Activated CD8-positive, alpha-beta memory T cell treated with anti-CD3 and anti-CD28 coated beads for 24 hours (primary cell): ENCODE results near the gene CREB5.

Source experiments
- DNase-seq: peaks from one replicate; pipeline ENCODE4 v3.0.0-alpha.2; 2020

CREB5 gene

DNA sequence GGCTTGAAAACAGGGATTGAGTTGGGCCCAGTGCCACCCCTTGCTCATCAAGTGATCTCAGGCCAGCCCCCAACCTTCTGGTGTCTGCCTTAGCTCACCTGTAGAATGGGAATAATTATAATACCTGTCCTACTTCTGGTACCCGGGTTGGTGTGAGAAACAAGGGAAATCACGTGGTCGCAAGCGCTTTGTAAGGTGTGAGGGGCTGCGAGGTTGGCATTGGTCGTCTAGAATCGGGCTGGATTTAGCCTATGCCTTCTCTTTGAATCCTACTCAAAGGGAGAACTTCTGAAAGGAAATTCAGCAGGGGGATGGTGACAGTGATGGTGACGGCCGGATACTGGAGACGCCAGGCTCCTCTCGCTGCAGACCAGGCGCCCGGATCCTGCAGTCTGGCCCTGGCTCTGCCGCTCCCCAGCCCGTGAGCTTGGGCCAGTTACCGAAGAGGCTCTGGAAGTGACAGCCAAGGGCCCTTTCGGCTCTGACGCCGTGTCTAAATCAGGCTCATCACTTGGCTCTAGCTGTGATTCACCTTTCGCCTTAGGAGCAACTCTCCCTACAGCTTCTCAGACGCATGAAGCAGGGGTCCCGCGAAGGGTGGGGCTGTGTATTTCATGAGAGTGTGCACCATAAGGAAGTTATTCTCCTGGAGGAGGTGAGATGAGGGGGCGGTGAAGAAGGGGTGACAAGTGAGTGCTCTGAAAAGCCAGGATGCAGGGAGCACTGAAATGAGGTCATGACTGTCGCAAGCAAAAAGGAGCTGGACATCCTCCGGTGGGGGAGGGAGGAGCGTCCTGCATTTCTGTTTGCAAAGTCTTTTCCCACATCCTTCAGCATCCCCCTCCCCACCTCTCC, 4.0 kb upstream of the CREB5 start:
- peak; percentile 65 for DNase-seq

DNA sequence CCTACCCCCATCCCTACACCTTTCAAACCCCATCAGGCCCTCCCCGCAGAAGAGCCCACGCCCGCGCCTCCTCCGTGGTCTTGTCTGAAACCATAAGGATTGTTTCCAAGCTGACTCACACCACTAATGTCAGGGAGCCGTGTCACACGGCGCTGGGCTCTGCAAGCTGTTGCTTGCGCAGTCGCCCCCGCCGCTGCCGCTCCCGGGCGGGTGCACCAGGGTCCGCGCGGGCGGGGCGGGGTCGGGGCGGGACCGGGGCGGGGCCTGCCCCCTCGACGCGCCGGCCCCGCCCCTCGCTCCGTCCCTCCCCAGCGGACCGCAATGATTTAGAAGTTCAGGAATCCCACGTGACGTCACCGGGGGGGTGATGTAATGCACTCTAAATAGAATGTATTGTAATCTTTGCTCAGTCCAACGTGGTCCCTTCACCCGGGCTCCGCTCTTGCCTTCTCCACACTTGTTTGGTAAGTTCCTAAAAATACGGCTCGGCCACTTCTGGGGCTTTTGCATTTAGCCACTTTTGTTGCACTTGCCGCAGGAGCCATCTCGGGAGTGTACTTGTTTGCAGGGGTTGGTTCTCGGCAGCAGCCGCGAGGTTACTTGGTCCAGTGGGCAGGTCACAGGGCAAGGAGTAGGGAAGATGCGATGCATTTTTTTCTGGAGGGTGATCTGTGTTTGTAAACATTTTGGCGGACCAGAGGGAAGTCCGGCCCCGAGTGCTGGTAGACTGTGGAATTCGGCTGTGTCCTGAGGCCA, 3.2 kb upstream of the CREB5 start:
- DNase-seq, result peak; percentile 84

DNA sequence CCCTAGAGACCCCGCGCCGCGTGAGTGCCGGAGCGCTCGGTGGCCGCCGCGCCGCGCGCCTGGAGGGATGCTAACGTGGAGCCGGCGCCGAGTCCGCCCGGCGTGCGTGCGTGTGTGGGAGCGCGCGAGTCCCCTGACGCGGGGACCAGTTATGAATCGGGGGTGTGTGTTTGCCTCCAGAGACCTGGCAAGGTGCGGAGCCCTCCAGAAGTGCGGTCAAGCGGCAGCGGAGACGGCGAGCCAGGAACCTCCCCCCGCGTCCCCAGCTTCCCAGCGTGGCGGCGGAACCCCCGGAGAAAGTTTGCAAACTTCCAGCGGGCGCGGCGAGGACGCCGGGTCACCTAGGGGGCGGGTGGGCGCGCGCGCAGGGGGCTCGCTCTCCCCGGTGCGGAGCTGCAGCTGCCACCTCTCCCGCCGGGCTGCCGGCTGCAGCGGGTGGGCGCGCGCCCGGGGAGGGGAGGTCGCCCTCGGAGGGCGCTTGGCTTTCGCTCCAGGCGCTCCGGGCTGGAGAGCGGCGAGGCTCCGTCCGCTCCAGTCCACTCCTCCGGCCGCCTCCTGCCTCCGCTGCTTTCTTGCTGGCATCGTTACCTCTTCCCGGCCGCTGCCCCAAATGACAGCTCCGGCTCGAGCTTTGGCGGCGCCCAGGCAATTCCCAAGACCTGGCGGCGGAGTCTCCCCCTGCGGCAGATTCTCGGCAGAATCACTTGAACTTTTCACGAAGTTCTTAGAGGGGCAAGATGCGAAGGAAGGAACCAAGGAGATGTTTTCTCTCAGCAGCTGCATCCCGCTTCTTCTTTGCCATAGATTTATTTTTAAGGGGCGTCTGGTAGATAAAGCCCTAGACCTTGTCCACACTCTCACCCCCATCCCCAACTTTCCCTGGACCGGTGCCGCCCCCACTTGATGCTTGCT, 2.3 kb upstream of the CREB5 start:
- DNase-seq, result peak; percentile 59

DNA sequence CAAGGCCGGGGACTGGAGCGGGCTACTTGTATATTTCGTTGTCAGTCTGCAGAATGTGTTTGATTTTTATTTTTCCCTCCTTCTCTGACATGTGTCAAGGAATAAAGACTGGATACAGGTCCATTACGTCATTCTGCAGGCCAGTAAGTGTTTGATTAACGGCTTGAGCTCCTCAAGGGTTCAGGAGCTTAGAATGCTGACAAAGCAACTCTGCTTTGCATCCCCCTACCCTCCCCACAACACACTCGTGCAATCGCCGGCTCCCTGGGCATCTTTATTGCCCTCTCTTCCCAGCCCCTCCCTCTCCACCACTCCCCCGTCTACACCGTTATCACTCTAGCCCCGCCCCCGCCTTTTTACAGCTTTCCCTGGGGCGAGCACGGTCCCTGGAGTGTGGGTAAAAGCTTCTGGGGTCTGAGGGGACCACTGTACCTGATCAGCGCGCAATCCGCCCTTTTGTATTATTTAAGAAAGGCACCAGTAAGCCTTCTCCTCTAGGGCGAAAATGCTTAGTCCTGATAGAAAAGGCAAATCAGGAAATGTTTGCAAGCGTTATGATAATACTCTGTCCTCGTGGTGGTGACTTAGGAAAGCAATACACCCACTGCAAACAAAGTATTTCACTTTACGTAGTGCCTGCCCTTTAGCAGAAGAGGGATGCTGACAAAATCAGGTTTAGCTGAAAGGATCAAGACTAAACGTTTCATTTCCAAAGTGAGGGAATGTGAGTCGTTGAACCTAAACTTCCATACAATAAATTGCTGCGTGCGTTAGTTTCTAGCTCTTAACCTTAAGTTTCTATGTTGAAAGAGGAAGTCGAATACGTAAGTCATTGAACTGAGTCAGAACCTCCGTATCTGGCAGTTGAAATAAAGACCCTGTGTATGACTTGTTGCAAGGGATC, 1.4 kb upstream of the CREB5 start:
- DNase-seq, result no peak

DNA sequence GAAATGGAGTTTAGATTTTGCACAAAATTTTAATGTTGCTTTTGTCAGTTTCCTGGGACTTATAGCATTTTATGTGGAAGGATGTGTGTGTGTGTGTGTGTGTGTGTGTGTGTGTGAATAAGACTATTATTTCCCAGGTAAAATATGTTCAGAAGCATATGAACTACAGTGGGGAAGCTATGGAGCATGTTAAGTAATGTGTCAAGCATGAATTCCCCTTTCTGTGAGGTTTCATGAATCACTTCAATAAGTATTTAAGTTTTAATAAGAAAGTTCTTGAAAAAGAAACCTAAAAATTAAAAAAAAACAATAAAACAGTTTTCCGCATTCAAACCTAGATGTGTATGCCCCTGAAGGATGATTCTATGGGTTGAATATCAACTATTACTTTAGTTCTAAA, 693 bp downstream of the CREB5 start:
- DNase-seq, result no peak

DNA sequence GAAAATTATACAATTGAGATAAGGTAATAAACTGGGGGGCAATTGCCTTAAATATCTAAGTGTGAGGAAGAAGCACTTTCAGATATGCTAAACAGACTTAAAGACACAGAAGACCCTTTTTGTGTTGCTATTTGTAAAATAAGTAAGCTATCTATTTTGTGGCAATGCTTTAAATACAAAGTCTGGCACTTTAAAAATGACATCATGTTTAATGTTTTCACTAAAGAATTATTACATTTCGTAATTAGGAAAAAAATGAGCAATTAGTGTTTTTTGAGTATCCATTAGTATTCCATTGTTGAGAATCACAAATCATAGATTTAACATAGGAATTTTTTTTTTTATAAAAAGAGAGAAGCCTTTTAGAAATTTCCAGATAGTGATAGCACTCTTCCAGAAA, 2.1 kb downstream of the CREB5 start:
- no peak for DNase-seq

DNA sequence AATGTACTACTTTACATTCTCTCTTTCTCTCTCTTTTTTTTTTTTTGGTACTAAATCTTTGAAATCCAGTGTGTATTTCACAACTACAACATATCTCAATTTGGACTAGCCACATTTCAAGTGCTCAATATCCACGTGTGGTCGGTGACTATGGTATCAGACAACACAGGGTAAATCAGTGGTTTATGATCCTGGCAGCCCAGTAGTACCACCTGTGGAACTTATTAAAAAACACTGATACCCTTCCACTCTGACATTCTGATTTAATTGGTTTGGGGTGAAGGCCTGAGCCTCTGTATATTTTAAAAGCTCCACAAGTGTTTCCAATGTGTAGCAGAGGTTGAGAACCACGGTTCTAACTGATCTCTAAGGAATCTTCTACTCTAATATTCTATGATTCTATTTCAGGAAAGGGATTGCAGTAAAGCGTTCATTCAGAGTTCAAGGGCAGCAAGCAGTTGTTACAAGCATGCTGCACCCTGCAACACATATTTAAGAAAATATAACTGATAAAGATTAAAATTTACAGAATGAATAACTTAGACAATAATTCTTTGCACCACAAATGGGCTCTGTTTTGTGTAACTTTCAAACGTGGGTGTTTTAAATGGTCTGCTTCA, 5.1 kb downstream of the CREB5 start:
- no peak for DNase-seq

DNA sequence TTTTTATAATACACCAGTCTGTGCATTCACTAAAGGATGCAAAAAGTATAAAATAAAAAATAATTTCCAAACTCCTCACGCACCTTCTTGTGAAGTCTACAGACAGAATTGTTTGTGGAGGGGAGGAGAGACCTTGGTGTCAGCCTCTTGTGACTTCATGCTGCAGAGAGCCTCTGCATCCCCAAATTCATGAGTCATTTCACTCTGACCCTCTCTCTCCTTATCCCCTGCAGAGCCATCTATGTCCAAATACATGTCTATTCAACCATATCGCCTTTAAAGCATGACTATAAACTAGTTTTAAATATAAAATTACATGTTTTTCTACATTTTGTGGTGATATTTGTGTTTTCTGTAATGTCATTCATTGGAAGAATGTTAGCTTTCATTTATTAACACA, 6.0 kb downstream of the CREB5 start:
- no peak for DNase-seq

DNA sequence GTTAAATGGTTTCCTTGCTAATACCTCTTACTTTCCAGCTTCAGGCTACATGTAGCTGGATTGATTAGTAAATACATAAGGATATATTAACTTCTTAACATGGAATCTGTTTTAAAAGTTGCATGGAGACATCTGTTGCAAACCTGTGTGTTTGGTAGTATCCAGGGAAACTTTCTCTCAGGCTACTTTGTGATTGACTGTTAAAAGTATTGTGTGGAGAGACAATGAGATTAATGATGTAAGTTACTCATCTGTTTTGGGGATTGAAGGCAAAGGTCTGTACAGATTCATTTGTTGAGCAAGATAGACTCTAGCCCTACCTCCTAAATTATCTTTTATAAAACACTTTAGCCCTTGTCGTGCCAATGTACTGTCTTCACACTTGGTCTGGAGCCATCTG, 6.6 kb downstream of the CREB5 start:
- no peak for DNase-seq

DNA sequence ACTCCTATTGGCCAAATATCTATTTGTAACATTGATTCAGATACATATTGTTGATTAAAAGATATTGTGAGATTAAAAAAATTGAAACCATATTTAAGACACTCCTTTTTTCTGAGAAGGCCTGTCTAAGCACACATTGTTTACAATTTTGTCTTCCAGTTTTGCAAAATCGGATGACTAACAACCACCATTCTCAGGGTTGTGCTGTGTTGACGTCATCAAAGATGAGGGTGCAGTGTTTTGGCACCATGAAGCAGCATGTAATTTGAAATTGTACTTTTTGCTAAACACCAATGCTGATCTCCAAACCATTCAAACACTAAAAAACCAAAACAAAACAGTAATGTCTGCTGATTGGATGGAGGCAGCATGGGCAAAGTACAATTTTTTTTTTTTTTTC, 7.4 kb downstream of the CREB5 start:
- DNase-seq, result no peak

DNA sequence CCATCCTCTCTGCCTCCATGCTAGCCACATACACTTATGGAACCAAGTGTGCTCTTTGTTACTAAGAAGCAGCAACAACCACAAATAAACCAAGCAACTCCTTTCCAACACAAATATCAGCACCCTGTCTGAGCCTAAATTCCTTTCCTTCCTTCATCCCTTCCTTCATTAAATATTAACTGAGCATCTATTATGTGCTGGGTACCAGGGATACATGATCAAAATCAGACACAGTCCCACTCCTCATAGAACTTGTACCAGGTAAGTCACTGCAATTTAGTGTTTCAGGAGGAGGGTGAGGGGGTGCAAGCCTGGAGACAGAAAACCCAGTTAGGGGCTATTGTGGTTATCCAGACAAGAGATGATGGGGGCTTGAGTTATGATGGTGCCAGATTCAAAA, 10.8 kb downstream of the CREB5 start:
- DNase-seq, result no peak

DNA sequence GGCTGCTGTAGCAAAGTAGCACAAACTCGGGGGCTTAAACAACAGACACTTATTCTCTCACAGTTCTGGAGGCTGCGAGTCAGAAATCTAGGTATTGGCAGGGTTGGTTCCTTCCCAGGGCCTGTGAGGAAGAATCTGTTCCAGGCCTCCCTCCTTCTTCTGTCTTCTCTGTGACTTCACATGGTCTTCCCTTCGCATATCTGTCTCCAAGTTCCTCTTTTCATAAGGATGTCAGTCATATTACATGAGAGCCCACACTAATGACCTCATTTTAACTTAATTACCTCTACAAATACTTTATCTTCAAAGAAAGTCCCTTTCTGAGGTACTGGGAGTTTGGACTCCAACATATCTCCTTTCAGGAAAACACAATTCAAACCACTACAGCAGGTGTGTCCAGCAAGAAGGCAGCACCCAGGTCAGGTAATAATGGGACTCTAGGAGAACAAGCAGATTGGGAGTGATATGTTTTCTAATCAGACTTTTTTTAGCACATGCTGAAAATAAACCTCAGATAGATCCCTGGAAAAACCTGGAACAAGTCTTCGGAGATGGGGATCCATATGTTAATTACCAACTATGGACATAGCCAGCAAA, 11.7 kb downstream of the CREB5 start:
- DNase-seq, result no peak

DNA sequence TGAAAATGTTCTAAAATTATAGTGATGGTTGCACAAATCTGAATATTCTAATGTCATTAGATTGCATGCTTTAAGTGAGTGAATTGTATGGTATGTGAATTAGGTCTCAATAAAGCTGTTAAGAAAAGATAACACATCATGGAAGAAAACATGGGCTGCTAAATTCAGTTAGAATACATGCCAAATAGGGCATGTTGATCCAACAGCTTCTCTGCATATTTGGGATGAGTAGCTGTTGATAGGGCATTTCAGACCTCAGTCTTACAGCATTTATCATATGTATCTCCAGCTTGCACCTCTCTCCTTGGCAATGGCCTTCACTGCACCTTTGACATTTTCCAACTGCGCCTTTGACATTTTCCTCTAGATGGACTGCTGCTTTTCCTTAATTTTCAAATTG, 13.2 kb downstream of the CREB5 start:
- DNase-seq, result no peak

DNA sequence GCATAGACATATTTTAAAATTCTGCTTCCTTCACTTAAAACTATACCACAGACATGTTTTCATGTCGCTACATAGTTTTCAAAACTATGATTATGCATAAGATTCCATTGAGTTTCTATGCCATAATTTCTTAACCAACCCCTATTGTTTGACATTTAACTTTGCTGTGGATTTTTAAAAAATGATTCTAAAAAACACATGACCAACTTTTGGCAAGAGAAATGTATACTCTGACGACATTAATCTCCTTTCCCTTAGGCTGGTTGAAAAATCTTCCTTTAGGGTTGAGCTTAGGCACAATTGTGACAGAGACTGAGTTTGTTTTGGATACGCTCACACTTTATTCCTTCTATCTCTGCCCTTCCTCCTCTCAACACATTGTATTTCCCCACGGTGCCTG, 14.9 kb downstream of the CREB5 start:
- no peak for DNase-seq

DNA sequence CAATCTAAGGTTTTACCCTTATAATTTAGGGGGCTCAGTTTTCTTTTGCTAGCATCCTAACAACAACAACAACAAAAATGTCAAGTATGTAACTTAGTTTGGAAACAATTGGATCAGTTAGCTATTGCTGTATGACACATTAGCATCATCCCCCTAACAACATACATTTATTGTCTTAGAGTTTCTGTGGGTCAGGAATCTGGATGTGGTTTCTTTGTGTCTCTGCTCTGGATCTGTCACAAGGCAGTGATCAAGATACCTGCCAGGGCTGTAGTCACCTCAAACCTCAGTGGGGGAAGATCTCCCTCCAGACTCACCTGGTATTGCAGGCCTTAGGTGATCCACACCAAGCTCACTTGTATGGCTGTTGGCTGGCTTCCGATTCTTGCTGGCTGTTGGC, 18.3 kb downstream of the CREB5 start:
- DNase-seq, result no peak

DNA sequence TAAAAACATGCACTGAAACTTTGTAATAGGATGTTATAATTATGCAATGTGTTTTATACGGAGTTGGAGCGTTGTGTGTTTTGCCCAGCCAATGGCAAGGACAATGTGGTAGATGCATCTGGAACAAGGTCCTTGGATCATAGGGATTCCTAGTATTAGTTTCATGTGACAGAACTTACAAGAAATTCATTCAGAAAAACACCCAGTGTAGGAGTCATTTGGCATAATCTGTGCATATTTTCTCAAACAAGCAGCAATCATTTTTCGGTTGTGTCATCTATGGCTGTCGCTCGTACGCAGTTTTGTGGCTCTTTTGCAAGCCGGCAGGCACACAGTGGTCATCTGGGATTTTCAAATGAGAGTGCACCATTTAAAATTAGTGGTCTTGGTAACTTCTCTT, 19.8 kb downstream of the CREB5 start:
- no peak for DNase-seq

DNA sequence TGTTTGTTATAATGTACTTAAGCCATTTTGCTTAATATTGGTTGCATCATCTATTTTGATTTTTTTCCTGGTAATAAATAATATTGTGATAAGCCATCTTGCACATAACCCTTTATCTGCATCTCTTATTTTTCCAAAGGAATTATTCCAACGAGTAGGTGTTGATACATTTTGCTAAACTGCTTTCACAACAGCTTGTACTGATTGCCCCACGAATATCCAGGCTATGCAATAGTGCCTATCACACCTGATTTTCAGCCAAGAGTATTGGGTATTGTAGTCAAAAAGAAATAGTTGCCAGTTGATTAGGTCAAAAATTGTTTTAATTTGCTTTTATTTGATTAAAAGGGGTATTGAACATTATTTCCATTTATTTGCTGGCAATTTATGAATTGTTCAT, 20.7 kb downstream of the CREB5 start:
- DNase-seq, result no peak

DNA sequence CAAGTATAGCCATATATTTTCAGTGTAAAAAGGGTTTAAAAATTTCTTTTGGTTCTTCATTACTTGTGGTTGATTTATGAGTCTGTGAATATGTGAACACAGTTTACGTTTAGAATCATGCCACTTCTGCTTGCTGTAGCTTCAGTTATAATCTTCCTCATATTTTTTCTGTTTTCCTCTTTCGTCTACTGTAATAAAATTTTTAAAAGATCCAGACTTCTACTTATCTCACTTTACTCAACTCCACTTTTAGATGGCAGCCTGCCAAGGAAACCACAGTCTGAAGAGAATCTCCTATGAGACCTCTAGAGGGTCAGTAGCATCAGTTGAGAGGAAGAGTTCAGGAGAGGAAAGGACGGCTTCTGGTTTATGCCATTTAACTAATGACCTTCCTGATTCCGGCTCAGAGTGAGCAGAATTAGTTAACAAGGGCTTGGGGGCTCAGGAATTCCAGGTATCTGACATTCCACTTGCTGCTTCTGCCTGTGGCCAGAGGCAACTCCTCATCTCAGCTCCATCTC, 21.4 kb downstream of the CREB5 start:
- DNase-seq, result no peak

DNA sequence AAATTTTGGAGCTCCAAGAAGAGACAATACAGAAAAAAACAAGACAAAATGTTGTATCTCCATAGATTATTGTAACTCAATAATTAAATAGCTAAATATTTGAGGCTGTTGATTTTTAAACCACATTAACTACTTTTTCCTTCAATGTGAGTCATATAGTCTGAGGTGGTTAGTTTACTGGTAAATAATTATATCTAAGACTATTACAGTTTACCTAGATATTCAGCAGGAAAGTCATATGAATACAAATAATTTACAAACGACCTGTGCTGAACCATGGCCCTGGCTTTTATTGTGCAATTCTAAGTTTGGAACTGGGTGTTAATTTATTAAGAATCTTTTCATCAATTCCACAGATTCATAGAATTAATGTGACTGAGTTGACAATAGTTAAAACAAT, 22.2 kb downstream of the CREB5 start:
- DNase-seq, result no peak

DNA sequence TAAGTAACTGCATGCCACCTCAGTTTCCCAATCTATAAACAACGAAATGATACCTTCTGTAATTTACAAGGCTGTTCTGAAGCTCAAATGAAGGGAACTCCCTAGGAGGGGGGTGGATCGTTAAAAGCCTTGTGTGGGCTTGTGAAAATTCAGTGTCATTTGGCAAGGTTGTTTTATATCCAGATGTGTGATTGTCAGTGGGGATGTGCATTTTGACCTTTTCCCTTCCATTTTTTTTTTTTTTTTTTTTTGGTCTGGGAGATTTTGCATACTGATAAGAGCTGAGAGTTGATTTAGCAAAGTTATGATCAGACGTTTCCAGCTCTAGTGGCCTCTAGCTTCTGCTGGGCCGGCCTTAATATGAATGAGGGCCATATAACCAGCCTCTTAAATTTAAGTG, 22.8 kb downstream of the CREB5 start:
- no peak for DNase-seq

DNA sequence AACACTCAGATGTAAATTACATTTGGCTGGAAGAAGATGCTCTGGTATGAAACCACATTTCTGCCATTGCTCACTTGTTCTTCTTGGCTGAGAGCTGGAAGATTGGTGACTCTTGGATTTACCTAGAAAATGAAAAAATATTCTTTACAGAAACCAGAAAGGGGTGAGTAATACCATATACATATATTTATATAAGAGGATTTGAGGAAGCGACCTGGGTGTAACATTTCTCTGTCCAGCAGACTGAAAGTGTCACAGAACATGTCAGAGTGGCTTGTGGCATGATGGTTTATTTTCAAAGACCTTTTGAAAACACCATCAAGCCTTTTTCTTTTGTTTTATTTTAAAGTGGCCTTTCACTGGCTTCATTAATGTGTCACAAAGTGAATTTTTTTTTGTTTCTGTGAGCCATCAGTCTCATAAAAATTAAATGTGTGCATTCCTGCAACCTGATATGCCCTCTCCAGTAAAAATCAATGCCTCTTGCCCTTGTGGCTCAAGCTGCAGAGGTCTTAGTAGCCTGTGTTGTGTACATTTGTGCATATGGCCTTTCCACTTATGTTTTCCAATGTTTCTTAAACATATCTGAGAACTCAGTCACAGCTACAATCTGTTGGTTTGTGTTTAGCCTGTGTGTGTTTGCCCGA, 23.5 kb downstream of the CREB5 start:
- DNase-seq, result no peak
